ENCODE data around the gene C16orf82.

Gene C16orf82

DNA sequence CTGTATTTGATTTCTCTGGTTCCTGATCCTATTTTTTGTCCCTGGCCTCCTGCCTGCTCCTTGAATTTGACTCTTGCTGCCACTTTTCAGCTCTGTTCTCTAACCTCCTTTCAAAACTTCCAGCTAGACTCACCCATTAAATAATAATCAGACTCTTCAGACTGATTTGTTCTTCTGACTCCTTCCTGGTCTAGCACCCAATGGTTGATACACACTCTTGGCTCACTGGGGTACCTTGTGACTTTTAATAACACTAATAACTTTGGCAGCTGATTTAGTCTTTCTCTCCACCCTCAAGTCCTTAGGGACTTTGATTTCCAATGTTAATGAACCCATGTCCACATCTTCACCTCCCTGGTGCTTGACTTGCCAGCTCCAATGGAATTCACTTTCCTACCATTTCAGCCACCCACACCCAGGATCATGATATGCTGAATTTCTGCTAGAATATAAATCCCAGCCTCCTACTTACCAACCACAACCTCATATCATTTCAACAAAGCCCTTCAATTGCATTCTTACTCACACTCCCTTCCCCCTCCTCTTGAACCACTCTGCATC is 19.7 kb upstream of the C16orf82 start:
- H3K9me3 ChIP-seq (replicated peaks in 1 of 11), result peaks cover 0 to 13% (median 5%) of the 10 kb centered on the region in 11 experiments; a peak in 9 of 22 replicates
- H3K4me1 ChIP-seq, result 0 out of 20 replicates have a peak, but pooled peaks cover 0 to 3% (median 0%) of the 10 kb centered on the region in 10 experiments
- H3K27ac ChIP-seq, result no peak overlapping the region
- H3K9ac ChIP-seq, result no peak overlapping the region
- no peak for TF ChIP-seq Cebpa-rat (IDR thresholded peaks at IDR 0.05)
- no peaks in the 10 kb centered on the region for H3K36me3 ChIP-seq
- H3K27me3 ChIP-seq, result no peaks in the 10 kb centered on the region
- no peak overlapping the region for H3K4me3 ChIP-seq
- no peaks in the 10 kb centered on the region for H4K20me1 ChIP-seq
- H3K4me2 ChIP-seq, result no peak overlapping the region

DNA sequence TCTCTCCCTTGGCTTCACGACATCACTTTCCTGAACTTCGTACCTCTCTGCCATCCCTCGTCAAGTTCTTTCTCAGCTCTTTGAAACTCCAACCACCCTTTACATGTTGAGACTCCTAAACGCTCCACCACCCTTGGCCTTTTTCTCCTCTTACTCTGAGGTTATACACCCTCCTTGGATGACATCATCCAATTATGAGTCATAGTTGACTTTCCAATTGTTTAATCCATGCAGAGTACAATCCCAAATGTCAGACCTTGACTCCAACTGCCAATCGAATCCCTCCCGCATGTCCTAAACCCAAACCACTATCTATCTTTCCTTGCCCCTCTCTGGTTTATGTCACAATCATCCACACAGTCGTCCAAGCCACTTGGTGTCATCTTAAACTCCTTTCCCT is 18.4 kb upstream of the C16orf82 start:
- no peak for TF ChIP-seq Cebpa-rat (IDR thresholded peaks at IDR 0.05)
- Histone ChIP-seq H3K36me3 (no peaks in the 10 kb centered on the region), H3K4me2 (no peak overlapping the region), H3K27me3 (no peaks in the 10 kb centered on the region), H3K9me3 (replicated peaks in 1 of 11) (peaks cover 0 to 13% (median 5%) of the 10 kb centered on the region in 11 experiments; a peak in 9 of 22 replicates), H3K9ac (no peak overlapping the region), H3K27ac (no peak overlapping the region), H3K4me1 (no peaks in the 10 kb centered on the region), H4K20me1 (no peaks in the 10 kb centered on the region), H3K4me3 (no peak overlapping the region)

DNA sequence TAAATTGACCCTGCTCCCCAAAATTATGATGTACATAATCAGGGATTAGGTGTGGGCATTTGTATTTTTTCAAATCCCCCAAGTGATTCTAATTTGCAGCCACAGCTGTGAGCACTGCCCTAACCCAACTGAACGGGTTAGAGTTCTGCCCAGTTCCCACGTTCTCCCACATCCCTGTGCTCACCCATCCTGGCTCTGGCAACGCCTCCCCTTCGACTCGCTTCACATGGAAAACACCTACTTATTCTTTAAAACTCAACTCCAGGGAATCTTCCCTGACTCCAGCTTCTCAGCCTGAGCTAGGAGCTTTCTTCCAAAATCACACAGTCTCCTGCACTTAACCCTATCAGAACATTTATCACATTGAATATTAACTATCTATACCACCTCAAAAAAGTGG is 17.6 kb upstream of the C16orf82 start:
- no peak for TF ChIP-seq Cebpa-rat (IDR thresholded peaks at IDR 0.05)
- H3K27me3 ChIP-seq, result no peaks in the 10 kb centered on the region
- H3K36me3 ChIP-seq, result no peaks in the 10 kb centered on the region
- H3K4me2 ChIP-seq, result no peak overlapping the region
- H4K20me1 ChIP-seq, result no peaks in the 10 kb centered on the region
- no peaks in the 10 kb centered on the region for H3K4me1 ChIP-seq
- H3K9me3 ChIP-seq (replicated peaks in 1 of 11), result peaks cover 0 to 9% (median 5%) of the 10 kb centered on the region in 11 experiments; a peak in 9 of 22 replicates
- H3K27ac ChIP-seq, result no peak overlapping the region
- no peak overlapping the region for H3K9ac ChIP-seq
- no peak overlapping the region for H3K4me3 ChIP-seq

DNA sequence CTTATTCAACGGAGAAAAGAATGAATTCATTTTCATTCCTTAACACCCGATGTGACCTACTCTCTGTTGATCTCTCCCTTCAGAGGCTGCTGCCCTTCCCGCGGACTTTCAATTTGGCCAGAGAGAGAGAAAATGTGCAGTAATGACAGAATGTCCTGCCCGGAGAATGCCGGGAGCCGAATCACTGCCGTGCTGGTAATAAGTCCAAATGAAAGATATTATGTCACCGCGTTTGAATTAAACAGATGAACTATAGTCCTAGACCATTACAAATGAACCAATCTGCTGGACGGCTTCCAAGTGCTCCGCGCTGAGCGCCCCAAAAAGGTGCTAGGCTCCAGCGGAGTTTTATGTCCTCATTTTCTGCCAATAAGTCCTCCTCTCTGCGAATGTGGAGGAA is 14.7 kb upstream of the C16orf82 start:
- no peaks in the 10 kb centered on the region for H3K4me1 ChIP-seq
- H3K4me2 ChIP-seq, result no peak overlapping the region
- H3K4me3 ChIP-seq, result no peak overlapping the region
- no peaks in the 10 kb centered on the region for H3K27me3 ChIP-seq
- TF ChIP-seq Cebpa-rat (IDR thresholded peaks at IDR 0.05), result no peak
- H3K9me3 ChIP-seq (replicated peaks in 1 of 11), result peaks cover 0 to 16% (median 11%) of the 10 kb centered on the region in 11 experiments; a peak in 15 of 22 replicates
- no peaks in the 10 kb centered on the region for H4K20me1 ChIP-seq
- H3K36me3 ChIP-seq, result no peaks in the 10 kb centered on the region
- no peak overlapping the region for H3K27ac ChIP-seq
- H3K9ac ChIP-seq, result no peak overlapping the region

DNA sequence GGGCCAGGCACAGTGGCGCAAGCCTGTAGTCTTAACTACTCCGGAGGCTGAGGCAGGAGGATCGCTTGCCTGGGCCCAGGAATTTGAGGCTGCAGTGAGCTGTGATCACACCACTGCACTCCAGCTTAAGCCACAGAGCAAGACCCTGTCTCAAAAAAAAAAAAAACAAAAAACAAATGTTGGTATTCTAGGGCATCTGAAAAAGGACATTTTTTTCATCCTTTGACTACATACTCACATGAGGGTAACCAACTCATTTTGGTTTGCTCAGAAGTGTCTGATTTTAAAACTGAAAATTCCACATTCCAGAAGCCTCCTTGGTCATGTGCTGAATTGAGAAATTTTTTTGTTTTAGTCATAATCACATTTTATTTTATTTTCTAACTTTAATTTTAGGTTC is 12.7 kb upstream of the C16orf82 start:
- H3K4me2 ChIP-seq, result no peak overlapping the region
- H4K20me1 ChIP-seq, result no peaks in the 10 kb centered on the region
- no peaks in the 10 kb centered on the region for H3K4me1 ChIP-seq
- H3K9ac ChIP-seq, result no peak overlapping the region
- peaks cover 0 to 16% (median 11%) of the 10 kb centered on the region in 11 experiments; a peak in 15 of 22 replicates for H3K9me3 ChIP-seq (replicated peaks in 1 of 11)
- no peak overlapping the region for H3K4me3 ChIP-seq
- no peaks in the 10 kb centered on the region for H3K27me3 ChIP-seq
- no peak for TF ChIP-seq Cebpa-rat (IDR thresholded peaks at IDR 0.05)
- H3K27ac ChIP-seq, result no peak overlapping the region
- H3K36me3 ChIP-seq, result no peaks in the 10 kb centered on the region

DNA sequence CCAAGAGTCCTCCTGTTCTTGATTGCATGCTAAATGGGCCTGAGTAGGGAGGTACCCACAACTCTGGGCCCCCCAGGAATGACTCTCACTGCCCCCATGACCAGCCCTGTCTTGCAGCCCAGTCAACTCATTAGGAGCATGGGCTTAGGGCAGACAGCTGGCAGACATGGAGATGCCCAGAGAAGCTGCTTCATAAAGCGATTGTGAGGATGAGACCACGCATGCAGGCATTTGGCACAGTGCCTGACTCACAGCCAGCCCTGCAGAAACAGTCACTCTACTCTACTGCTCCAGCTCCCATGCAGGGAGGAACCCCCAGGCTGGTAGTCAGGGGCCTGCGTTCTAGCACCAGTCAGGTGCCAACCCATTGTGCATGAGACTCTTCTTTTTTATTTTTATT is 8.4 kb upstream of the C16orf82 start:
- Histone ChIP-seq H3K27me3 (no peaks in the 10 kb centered on the region), H3K4me1 (no peaks in the 10 kb centered on the region), H3K4me3 (no peak overlapping the region), H3K36me3 (no peaks in the 10 kb centered on the region), H3K9me3 (replicated peaks in 1 of 11) (peaks cover 0 to 16% (median 11%) of the 10 kb centered on the region in 11 experiments; a peak in 15 of 22 replicates), H3K27ac (no peak overlapping the region), H4K20me1 (no peaks in the 10 kb centered on the region), H3K4me2 (no peak overlapping the region), H3K9ac (no peak overlapping the region)
- no peak for TF ChIP-seq Cebpa-rat (IDR thresholded peaks at IDR 0.05)

DNA sequence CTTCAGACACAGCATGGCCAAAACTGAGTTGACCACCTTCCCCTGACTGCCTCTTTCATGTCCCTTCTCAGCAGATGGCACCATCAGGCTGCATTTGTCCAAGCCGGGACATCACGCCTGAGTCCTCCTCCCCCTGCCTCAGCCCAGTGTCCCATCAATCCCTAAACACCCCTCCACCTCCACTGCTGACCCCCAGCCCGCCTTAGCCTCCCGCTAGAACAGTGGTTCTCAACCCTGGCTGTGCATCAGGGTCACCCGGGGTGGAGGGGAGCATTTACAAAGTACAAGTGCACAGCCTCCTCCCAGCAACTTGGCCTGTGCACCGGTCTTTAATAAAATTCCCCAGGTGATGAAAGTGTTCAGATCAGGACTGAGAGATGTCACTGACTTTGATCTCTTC is 4.0 kb downstream of the C16orf82 start:
- no peak overlapping the region for H3K4me3 ChIP-seq
- no peaks in the 10 kb centered on the region for H4K20me1 ChIP-seq
- H3K27me3 ChIP-seq, result no peaks in the 10 kb centered on the region
- H3K9ac ChIP-seq, result no peak overlapping the region
- H3K4me1 ChIP-seq, result no peaks in the 10 kb centered on the region
- H3K4me2 ChIP-seq, result no peak overlapping the region
- H3K27ac ChIP-seq, result no peak overlapping the region
- no peak for TF ChIP-seq Cebpa-rat (IDR thresholded peaks at IDR 0.05)
- H3K36me3 ChIP-seq, result no peaks in the 10 kb centered on the region
- H3K9me3 ChIP-seq (replicated peaks in 1 of 11), result peaks cover 0 to 16% (median 8%) of the 10 kb centered on the region in 11 experiments; a peak in 15 of 22 replicates

DNA sequence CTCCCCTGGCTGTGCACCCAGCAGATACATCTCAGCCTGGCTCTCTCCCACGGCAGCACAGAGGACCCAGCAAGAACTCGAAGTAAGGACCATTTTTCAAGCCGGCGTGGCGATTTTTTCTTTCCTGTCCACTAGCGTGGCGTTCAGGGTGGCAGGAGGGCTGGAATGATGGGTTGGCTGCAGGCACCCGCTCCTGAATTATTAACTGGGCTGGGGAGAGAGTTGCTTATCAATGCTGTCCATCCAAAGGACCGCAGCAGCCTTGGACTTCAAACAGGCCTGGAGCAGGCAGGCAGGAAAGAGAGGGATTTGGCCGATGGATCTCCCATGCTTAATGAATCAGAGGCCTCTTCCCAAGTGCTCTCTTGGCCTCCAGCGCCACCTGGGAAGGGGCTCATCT is 7.0 kb downstream of the C16orf82 start:
- no peak overlapping the region for H3K27ac ChIP-seq
- H3K36me3 ChIP-seq, result no peaks in the 10 kb centered on the region
- H3K9ac ChIP-seq, result no peak overlapping the region
- H4K20me1 ChIP-seq, result no peaks in the 10 kb centered on the region
- H3K9me3 ChIP-seq (replicated peaks in 1 of 11), result peaks cover 0 to 26% (median 15%) of the 10 kb centered on the region in 11 experiments; a peak in 15 of 22 replicates
- H3K4me2 ChIP-seq, result no peak overlapping the region
- H3K4me1 ChIP-seq, result peaks cover 0 to 8% (median 0%) of the 10 kb centered on the region in 10 experiments; a peak in 1 of 20 replicates
- TF ChIP-seq Cebpa-rat (IDR thresholded peaks at IDR 0.05), result no peak
- H3K27me3 ChIP-seq, result no peaks in the 10 kb centered on the region
- H3K4me3 ChIP-seq, result no peak overlapping the region

DNA sequence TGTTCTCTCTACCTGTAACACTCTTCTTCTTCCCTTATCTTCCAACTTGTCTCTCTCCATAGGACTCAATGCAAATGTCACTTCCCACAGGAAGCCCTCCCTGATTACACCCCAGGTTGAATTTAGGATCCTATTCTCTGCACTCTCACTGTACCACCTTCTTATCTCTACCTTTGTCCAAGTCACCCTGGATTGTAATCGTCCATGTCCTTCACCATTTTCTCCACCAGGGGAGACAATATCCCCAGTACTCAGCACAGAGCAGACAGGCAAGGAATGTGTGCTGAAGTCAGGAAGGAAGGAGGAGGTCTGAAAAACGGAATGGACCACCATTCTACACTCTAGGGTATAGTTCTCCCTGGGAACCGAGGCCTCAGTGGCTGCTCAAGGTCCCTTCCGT is 14.2 kb downstream of the C16orf82 start:
- no peak for TF ChIP-seq Cebpa-rat (IDR thresholded peaks at IDR 0.05)
- H4K20me1 ChIP-seq, result no peaks in the 10 kb centered on the region
- H3K9ac ChIP-seq, result no peak overlapping the region
- H3K4me1 ChIP-seq, result peaks cover 0 to 8% (median 0%) of the 10 kb centered on the region in 10 experiments; a peak in 3 of 20 replicates
- no peak overlapping the region for H3K4me3 ChIP-seq
- H3K27me3 ChIP-seq, result no peaks in the 10 kb centered on the region
- no peaks in the 10 kb centered on the region for H3K36me3 ChIP-seq
- H3K9me3 ChIP-seq (replicated peaks in 1 of 11), result peaks cover 0 to 9% (median 6%) of the 10 kb centered on the region in 11 experiments; a peak in 10 of 22 replicates
- no peak overlapping the region for H3K27ac ChIP-seq
- no peak overlapping the region for H3K4me2 ChIP-seq

DNA sequence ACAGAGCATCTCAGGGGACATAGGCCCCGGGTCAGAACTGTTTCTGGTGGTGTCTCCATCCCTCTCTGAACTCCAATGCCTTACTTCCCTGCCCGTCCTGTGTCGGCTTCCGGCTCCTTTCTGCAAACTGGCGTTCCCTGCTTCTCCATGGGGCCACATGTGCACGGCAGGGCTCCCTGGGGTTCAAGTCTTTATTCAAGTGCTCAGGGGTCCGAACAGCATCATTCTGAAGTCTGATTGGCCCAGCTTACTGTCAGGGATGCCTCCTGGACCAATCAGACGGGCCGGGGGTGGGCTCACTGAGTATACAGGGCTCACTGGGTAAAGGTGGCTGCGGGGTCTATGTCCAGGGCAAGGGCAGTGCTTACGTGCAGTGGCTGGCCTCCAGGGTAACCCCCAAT is 17.1 kb downstream of the C16orf82 start:
- H3K4me2 ChIP-seq, result no peak overlapping the region
- no peaks in the 10 kb centered on the region for H3K9me3 ChIP-seq (replicated peaks in 1 of 11)
- no peak overlapping the region for H3K4me3 ChIP-seq
- no peak overlapping the region for H3K9ac ChIP-seq
- H3K4me1 ChIP-seq, result no peaks in the 10 kb centered on the region; a peak in 2 of 20 replicates
- TF ChIP-seq Cebpa-rat (IDR thresholded peaks at IDR 0.05), result no peak
- H3K36me3 ChIP-seq, result no peaks in the 10 kb centered on the region
- H4K20me1 ChIP-seq, result no peaks in the 10 kb centered on the region
- H3K27me3 ChIP-seq, result no peaks in the 10 kb centered on the region
- H3K27ac ChIP-seq, result no peak overlapping the region
